NB4 (cell line): ENCODE results near the gene TGFBR3.

Experiments
- TF ChIP-seq, protein P1 (sequence below): IDR thresholded peaks from one replicate; pipeline ENCODE4 v1.5.1; 2012; ENCODE audit warnings: low read depth, low read length
- TF ChIP-seq, protein P2 (sequence below): IDR thresholded peaks from 2 replicates; pipeline ENCODE4 v1.6.1; 2011; ENCODE audit warnings: low read depth, low read length

DNA sequence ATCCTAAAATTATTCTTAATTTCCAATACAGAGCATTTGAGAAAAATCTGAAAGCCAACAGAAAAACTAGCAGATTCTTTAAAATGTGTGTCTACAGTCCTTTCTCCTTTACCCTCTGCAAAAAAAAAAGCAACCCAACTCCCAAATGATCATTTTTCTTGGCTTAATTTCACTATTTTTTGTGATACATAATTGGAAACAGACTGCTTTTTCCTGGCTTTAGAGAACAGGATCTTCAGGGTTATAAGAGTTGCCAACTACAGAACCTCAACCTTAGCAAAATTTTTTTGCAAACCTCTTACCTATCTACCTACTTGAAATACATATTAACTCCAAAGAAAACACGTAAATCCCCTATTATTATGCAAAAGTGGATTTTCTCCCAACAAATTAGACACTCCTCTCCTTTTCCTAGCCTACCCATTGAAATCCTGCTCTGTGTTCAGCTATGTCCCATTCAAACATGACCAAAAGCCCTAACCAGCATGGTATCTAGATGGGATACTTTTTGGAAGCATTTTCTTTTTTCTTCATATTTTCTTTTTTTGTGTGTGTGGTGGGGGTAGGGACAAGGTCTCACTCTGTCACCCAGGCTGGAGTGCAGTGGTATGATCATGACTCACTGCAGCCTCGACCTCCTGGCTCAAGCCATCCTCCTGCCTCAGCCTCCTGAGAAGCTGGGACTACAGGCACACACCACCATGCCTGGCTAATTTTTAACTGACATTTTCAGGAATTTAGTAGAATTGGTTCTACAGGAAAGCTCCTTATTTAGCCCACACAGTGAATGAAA is 9.0 kb downstream of the TGFBR3 start:
- TF ChIP-seq, protein P1, sequence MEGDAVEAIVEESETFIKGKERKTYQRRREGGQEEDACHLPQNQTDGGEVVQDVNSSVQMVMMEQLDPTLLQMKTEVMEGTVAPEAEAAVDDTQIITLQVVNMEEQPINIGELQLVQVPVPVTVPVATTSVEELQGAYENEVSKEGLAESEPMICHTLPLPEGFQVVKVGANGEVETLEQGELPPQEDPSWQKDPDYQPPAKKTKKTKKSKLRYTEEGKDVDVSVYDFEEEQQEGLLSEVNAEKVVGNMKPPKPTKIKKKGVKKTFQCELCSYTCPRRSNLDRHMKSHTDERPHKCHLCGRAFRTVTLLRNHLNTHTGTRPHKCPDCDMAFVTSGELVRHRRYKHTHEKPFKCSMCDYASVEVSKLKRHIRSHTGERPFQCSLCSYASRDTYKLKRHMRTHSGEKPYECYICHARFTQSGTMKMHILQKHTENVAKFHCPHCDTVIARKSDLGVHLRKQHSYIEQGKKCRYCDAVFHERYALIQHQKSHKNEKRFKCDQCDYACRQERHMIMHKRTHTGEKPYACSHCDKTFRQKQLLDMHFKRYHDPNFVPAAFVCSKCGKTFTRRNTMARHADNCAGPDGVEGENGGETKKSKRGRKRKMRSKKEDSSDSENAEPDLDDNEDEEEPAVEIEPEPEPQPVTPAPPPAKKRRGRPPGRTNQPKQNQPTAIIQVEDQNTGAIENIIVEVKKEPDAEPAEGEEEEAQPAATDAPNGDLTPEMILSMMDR = no peak
- TF ChIP-seq, protein P2, sequence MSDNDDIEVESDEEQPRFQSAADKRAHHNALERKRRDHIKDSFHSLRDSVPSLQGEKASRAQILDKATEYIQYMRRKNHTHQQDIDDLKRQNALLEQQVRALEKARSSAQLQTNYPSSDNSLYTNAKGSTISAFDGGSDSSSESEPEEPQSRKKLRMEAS = no peak
